ENCODE measurements around the gene SIX6.
"Not testable (repeated sequence)": the region's sequence is repeated elsewhere in the genome, so short reads cannot be mapped to it uniquely, and the experiment has no call there.

The SIX6 gene

DNA sequence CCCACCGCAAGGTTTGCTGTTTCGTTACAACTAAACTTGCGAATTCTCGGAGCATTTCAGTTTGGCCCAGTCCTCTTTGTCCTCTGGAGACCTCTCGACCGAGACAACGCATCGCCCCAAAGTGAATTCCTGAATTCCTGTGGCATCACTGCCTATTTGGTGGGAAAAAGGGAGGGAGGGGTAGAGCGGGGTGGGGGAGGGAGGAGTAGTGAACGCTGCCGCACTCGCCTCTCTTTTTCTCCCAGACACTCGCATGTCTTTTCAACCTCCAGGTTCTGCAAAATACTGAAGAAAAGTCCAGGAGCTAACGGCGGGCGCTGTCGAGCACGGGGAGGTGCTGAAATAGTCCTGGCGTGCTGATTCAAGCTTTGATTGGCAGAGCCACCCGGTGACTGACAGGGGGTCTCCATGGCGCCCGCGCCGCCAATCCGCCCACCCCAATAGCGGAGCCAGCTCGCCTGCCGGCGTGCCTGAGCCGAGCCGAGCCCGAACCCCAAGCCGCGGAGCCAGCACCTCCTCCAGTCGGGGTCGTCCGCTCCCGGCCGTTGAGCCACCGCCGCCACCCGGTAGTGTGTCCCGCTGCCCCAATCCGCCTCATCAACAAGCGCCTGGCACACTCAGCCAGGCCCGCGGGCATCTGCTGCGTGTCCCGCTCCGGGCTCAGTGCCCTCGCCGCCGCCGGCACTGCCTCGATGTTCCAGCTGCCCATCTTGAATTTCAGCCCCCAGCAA is at the start of gene SIX6:
SIX6 (plus strand) TSS at position 440 of the 731 bp plus-strand sequence; CDS start at position 693, 253 bp downstream.
- DNase-seq: peak; percentile 31

GRCh38 chr14:60480248-60480647 is 28.7 kb upstream of the SIX6 start:
- not testable (repeated sequence) for DNase-seq

- DNase-seq: no peak
Observed at GRCh38 chr14:60482743-60483142, 26.2 kb upstream of the SIX6 start.

DNA sequence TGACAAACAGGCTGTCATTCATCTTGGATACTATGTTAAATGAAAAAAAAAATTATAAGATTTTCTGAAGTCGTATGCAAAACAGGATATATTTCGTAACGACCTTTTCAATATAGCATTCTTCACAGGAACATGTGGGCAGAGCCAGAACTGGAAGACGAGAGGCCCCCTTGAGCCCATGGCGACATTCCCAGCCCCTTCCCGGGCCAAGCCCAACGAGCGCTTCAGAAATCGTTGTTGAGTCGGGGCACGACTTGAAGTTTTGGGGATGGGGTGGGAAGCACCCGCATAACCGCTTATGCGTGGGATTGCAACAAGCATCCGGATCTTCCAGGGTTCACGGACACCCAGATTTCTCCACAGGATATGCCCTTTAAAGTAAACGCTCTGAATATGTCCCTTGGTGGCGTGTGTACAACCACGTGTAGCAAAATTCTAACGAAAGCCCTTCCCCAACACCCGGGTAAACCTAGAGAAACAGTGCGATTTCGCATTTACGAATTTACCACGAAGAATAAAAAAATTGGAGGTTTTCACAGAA is 23.8 kb upstream of the SIX6 start:
- DNase-seq: no peak

DNA sequence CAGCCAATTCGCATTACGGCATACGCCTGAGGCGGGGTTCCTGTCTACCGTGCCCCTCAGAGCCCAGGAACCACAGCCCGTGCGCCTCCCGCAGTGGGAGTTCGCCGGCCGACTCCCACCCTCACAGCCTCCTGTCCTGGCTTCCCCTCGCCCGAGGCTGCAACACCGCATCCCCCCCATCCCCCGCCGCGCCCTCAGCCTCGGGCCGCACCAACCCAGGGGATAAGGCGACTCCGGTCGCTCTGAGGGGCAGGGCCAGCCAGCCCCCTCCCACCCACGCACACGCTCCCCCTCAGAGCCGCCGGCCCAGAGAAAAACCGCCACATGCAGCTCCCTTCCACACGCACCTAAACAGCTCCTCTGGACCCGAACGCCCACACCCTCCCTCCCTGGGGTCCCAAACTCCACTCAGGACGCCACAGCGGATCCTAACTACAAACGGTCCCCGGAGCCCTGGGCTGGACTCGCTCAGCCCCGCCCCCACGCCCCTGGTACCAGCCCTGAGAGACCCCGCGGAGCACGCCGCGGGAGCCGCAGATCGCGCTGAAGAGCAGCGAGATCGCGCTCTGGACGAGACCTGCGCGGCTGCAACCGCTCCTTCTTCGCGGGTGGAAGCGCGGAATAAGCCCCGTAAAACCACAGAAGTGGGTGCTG is 23.2 kb upstream of the SIX6 start, which contains the start of gene C14orf39:
C14orf39 (minus strand) TSS at position 466 of the 654 bp plus-strand sequence. CDS start 985 bp downstream, outside the sequence.
- DNase-seq: peak; percentile 52

- DNase-seq: no peak
Observed at GRCh38 chr14:60487211-60487610, 21.7 kb upstream of the SIX6 start.

GRCh38 chr14:60488175-60488574 is 20.8 kb upstream of the SIX6 start:
- no peak for DNase-seq

DNA sequence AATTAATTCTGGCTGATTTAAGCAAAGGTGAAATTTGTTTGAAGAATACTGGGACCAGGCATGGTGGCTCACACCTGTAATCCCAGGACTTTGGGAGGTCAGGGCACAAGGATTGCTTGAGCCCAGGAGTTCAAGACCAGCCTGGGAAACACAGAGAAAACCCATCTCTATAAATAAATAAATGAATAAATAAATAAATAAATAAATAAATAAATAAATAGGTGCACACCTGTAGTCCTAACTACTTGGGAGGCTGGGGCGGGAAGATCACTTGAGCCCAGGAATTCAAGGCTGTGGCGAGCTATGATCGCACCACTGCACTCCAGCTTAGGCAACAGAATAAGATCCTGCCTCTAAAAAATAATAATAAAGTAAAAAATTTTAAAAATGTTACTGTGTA is 18.7 kb upstream of the SIX6 start:
- DNase-seq: no peak

DNA sequence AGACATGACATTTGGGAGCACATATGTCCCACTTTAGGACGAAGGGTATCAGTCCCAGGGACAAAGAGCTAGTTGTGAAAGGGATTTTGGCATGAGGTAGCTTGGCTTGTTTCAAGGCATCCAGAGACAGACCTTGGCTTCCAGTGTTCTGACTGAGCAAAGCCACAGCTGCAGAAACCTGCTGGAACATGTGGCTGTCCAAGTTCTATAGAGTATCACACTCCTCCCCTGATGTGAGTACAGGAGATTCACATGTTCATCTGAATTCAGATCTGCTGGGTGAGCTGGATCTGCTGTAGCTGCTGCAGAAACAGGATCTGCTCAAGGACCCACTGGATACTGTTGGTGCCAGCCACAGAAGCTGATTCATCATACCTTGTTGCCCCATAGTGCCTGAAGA is 13.0 kb upstream of the SIX6 start:
- DNase-seq: no peak

- DNase-seq: no peak
Observed at GRCh38 chr14:60502541-60502940, 6.4 kb upstream of the SIX6 start.

DNA sequence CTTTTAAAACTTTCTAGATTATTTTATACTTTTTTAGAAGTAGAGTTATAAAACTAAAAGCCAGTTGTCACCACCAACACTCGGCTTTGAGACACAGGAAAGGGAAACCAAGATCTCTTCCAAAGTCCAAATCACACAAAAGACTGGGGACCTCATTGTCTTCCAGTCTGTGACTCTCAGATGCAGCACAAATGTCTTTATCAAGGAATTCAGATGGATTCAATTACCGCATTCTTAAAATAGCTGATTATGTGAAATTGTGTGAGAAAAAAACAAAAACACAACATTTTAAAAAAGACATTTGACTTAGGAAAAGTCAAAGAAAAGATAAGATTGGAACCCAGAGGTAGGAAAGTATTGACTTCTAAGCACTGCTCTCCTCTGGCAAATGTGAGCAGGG is 3.5 kb upstream of the SIX6 start:
- no peak for DNase-seq

DNA sequence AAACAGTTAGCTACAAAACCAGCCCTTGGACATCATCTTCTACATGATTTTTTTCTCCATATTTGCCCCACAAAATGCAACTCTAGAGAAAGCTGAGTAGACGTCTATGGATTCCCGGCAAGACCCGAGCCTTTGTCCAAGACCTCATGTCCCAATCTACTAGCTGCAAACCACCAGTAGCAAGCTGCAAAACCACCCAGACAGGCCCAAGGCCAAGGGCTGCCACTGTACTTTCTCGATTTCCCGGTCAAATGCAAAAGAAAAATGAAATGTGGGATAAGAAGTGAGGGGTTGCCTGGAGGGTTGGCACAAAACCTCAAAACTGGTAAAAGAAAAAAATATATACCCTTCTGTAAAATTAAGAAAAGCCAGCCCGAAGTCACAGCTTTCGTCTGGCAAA is 2.9 kb upstream of the SIX6 start:
- no peak for DNase-seq

DNA sequence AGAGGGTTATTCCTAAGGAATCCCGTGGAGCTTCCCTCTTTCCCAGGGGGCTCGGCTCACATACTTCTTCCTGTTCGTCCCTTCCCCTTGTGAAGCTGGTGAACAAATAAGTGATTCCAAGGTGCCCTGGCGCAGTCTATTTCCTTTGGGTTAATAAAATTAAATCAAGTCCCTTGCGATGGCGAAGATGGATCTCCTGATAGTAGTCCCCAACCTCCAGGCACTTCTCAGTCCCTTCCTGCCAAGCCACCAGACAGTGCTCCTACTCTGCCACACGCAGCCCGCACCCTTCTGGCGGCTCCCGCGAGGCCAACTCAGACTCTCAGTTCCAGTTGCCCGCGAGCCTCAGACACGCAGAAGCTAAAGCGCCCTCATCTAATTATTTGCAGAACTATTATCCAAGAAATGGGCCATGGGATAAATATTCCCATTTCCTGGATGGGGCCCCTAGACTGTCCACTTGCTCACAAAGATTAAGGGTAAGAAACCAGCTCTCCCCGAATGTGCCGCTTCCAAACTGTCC is 2.4 kb upstream of the SIX6 start:
- DNase-seq: no peak

- no peak for DNase-seq
Observed at GRCh38 chr14:60506985-60507829, 1.7 kb upstream of the SIX6 start.

DNA sequence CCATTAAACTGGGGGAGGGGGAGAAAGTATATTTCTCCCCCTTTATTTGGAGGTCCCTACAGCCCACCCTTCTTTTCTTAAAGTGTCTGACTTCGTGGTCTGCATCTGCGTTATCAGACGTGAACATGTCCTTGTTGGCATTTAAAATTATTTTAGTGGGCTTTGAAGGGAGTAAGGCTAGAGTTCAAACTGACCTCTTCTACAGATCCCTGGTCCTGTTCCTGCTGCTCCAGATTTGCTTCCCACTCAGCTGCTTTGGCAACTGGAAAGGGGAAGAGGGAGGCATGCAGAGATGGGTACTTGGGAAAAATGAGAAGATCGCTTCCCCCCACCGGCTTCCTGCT is 611 bp upstream of the SIX6 start:
- no peak for DNase-seq

DNA sequence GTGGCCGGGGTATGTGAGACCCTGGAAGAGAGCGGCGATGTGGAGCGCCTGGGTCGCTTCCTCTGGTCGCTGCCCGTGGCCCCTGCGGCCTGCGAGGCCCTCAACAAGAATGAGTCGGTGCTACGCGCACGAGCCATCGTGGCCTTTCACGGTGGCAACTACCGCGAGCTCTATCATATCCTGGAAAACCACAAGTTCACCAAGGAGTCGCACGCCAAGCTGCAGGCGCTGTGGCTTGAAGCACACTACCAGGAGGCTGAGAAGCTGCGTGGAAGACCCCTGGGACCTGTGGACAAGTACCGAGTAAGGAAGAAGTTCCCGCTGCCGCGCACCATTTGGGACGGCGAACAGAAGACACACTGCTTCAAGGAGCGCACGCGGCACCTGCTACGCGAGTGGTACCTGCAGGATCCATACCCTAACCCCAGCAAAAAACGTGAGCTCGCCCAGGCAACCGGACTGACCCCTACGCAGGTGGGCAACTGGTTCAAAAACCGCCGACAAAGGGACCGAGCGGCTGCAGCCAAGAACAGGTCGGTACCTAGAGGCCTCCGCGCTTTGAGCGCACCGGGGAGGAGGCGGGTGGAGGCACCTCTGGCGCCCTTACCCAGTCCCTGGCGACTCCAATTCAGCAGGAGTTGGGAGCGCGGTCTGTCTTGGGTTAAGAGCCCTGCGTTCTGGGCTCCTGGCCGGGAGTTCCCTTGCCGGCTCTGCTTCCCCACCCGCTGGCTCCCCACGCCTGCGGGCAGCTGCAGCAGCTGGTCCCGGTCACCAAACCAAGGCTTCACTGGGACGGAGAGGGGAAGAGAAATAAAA is 700 bp downstream of the SIX6 start:
- DNase-seq: no peak

- no peak for DNase-seq
Observed at GRCh38 chr14:60510254-60510950, 1.5 kb downstream of the SIX6 start.

GRCh38 chr14:60510951-60511599 is 2.1 kb downstream of the SIX6 start:
- no peak for DNase-seq

DNA sequence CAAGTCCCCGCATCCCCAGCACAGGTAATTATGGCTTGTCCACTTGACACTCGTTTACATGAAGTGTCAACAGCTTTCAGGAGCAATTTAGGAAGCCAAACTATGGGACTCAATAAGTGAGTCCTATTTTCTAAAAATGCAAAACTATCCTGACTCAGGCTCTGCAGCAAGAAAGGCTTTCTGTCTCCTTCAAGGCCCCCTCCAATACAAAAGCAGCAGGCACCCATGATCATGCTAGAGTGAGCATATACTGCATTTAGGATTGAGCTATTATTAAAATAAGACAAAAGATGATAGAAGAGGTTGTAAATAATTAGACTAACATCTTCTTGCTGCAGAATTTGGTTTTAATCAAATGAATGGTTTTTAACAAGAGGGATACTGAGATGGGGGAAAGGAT is 3.2 kb downstream of the SIX6 start:
- no peak for DNase-seq

DNA sequence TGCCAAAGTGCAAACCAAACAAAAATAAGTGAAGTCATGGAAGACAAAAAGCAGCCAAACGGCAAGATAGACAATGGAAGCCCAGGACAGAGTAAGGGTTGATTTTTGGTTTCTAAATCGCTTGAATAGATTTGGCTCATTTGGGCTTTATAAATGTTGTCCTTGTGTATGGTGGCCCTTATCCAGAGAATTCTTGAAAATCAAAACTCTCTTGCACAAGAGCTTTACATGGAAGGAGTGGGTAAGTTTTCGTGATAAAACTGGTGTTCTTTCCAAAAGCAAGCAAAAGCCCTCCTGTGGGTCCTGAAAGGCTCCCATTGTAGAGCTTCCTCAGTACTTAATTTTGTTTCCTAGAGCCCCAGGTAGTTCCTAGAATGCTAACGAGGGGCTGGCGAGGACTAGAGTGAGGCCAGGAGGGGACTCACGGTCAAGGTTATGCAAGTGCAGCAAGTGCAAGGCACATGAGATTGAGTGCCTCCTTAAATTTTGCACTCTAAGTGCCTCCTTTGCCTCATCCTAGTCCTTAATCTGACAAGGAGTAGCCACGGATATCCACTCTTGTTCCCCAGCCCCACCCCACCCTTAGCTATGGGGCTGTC is 4.1 kb downstream of the SIX6 start:
- DNase-seq: no peak

DNA sequence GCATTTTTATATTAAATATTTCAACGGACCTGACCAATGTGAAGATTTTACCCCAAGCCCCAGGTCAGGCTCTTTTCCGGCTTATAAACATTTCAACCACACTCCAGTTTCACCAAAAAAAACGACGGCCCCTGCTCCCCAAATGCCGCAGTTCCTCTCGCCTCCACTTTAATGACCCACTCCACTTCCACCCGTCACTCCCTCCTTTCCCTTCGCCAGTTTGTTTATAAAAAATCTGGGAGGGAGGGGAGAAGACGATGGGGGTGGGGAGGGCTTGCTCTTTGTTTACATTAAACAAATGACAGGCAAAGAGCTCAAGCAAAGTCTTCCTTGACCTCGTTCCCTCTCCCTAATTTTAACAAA is 5.4 kb downstream of the SIX6 start:
- no peak for DNase-seq
